ENCODE results near the gene CSAG3.

DNA sequence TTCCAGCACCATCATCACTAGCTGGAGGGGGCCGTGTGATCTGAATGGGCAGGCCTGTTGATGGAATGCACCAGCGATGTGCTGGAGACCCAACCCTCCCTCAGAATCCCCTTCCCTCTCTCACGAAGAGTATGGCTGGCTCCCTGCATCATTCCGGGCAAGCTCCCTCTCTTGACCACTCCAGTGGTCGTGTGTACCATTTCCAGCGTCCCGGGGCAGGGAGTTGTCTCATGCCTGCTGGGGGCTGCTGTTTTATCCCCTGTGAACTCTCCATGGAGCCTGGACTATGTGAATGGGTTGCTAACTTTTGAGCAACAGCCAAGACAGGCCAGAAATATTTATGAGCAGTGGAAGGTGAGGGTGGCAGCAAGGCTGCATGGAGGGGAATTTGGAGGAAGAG lies 33.6 kb upstream of the CSAG3 start:
- no peak for TF ChIP-seq EZH2 (IDR thresholded peaks at IDR 0.05; ENCODE audit: borderline replicate concordance, low read depth, low read length, poor library complexity, severe bottlenecking)
- TF ChIP-seq, protein P1, sequence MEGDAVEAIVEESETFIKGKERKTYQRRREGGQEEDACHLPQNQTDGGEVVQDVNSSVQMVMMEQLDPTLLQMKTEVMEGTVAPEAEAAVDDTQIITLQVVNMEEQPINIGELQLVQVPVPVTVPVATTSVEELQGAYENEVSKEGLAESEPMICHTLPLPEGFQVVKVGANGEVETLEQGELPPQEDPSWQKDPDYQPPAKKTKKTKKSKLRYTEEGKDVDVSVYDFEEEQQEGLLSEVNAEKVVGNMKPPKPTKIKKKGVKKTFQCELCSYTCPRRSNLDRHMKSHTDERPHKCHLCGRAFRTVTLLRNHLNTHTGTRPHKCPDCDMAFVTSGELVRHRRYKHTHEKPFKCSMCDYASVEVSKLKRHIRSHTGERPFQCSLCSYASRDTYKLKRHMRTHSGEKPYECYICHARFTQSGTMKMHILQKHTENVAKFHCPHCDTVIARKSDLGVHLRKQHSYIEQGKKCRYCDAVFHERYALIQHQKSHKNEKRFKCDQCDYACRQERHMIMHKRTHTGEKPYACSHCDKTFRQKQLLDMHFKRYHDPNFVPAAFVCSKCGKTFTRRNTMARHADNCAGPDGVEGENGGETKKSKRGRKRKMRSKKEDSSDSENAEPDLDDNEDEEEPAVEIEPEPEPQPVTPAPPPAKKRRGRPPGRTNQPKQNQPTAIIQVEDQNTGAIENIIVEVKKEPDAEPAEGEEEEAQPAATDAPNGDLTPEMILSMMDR (conservative IDR thresholded peaks at IDR 0.05; ENCODE audit: low read depth, low read length) = no peak

All from A673 (cell line).